Measurements from ENCODE around the gene KIF6. TPM values are rescaled to one million over a fixed set of nuclear protein-coding genes. Genes with fewer than 3 reads are reported as not detected.

The KIF6 gene
- total RNA-seq, 2 experiments from 2014 or later: not detected

DNA sequence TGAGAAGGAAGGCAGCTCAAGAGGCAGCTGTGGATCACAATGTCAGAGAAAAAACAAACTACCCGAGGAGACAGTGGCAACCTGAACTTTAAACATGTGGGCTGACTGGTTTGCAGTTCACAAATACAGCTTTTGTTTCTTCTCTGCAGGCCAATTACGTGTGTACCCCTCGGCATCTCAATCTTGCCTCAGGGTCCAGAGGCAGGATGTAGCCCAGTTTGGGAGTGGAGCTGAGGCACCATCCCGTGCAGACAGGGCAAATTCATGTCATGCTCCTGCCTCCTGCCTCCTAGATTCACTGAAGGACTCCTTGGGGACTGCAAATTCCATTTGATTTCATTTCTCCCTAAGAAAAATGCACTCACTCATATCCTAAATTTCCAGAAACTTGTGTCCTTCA is 308.5 kb downstream of the KIF6 start:
- no peaks in the 10 kb centered on the region for H3K36me3 Mint-ChIP-seq (ENCODE audit: low read depth)

DNA sequence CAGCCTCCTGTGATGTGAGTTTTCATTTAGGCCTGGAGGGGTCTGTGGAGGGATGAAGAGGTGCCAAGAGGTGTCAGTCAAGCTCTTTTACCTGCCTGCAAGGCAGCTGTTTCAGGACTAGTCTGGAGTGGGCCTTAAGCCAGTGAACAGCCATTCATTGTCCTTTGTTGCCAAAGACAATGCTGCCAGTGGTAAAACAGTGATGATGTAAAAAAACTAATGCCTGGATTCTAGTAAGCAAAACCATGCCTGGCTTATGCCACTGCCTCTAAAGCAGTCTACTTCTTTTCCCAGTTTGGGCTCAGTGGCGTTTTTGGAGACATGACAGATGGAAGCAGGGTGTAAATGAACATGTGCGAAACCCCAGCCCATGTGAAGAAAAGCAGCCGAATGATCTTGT is 309.2 kb downstream of the KIF6 start:
- H3K9me3 Mint-ChIP-seq: no peaks in the 10 kb centered on the region
- no peak overlapping the region for H3K27ac Mint-ChIP-seq
- TF ChIP-seq, protein P1, sequence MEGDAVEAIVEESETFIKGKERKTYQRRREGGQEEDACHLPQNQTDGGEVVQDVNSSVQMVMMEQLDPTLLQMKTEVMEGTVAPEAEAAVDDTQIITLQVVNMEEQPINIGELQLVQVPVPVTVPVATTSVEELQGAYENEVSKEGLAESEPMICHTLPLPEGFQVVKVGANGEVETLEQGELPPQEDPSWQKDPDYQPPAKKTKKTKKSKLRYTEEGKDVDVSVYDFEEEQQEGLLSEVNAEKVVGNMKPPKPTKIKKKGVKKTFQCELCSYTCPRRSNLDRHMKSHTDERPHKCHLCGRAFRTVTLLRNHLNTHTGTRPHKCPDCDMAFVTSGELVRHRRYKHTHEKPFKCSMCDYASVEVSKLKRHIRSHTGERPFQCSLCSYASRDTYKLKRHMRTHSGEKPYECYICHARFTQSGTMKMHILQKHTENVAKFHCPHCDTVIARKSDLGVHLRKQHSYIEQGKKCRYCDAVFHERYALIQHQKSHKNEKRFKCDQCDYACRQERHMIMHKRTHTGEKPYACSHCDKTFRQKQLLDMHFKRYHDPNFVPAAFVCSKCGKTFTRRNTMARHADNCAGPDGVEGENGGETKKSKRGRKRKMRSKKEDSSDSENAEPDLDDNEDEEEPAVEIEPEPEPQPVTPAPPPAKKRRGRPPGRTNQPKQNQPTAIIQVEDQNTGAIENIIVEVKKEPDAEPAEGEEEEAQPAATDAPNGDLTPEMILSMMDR (IDR thresholded peaks at IDR 0.05): no peak
- Histone ChIP-seq H3K4me3 (ENCODE audit: low read length) (no peak overlapping the region), H3K9me3 (ENCODE audit: control insufficient read depth in 1 of 2, insufficient read depth in 1 of 2, low read length in 2 of 2) (no peaks in the 10 kb centered on the region), H3K36me3 (ENCODE audit: insufficient read depth, low read length) (no peaks in the 10 kb centered on the region), H3K27me3 (ENCODE audit: control insufficient read depth in 1 of 2, insufficient read depth in 2 of 2, low read length in 2 of 2) (peaks cover 0 to 4% of the 10 kb centered on the region in 2 experiments), H3K27ac (ENCODE audit: low read depth in 1 of 2, low read length in 2 of 2) (no peak overlapping the region), H3K4me1 (ENCODE audit: insufficient read depth, low read length) (no peaks in the 10 kb centered on the region)
- no peaks in the 10 kb centered on the region for H3K27me3 Mint-ChIP-seq
- ATAC-seq (ENCODE audit: poor library complexity) (no peak), DNase-seq (no peak)
- no peaks in the 10 kb centered on the region for H3K4me1 Mint-ChIP-seq (ENCODE audit: low read depth)
- intact Hi-C loops (cut with DNase I, micrococcal nuclease): loop anchor here in 1 of 2 experiments (10.0 kb wide), 1 partner anchor 699 kb away; no protein-coding TSS in a partner anchor
- H3K4me3 Mint-ChIP-seq: no peak overlapping the region
- no peaks in the 10 kb centered on the region for H3K36me3 Mint-ChIP-seq (ENCODE audit: low read depth)
- ChIA-PET POLR2A (no interaction called here), CTCF (no interaction called here)

More for the DNA sequence above, 308.5 kb downstream of the KIF6 start:
- peaks cover 0 to 4% of the 10 kb centered on the region in 2 experiments for H3K27me3 ChIP-seq (ENCODE audit: control insufficient read depth in 1 of 2, insufficient read depth in 2 of 2, low read length in 2 of 2)
- H3K4me3 ChIP-seq (ENCODE audit: low read length): no peak overlapping the region
- H3K4me3 Mint-ChIP-seq: no peak overlapping the region
- no peaks in the 10 kb centered on the region for H3K9me3 Mint-ChIP-seq
- TF ChIP-seq, protein P1 (IDR thresholded peaks at IDR 0.05): no peak
- no peaks in the 10 kb centered on the region for H3K36me3 ChIP-seq (ENCODE audit: insufficient read depth, low read length)
- H3K27ac Mint-ChIP-seq: no peak overlapping the region
- CTCF ChIA-PET: no interaction called here
- no peaks in the 10 kb centered on the region for H3K9me3 ChIP-seq (ENCODE audit: control insufficient read depth in 1 of 2, insufficient read depth in 1 of 2, low read length in 2 of 2)
- ATAC-seq (ENCODE audit: poor library complexity) (no peak), DNase-seq (no peak)
- H3K27me3 Mint-ChIP-seq: no peaks in the 10 kb centered on the region
- intact Hi-C loops (cut with DNase I, micrococcal nuclease): loop anchor here in 1 of 2 experiments (10.0 kb wide), 1 partner anchor 698 kb away; no protein-coding TSS in a partner anchor
- no peaks in the 10 kb centered on the region for H3K4me1 Mint-ChIP-seq (ENCODE audit: low read depth)
- H3K27ac ChIP-seq (ENCODE audit: low read depth in 1 of 2, low read length in 2 of 2): no peak overlapping the region
- no peaks in the 10 kb centered on the region for H3K4me1 ChIP-seq (ENCODE audit: insufficient read depth, low read length)
- POLR2A ChIA-PET: no interaction called here

DNA sequence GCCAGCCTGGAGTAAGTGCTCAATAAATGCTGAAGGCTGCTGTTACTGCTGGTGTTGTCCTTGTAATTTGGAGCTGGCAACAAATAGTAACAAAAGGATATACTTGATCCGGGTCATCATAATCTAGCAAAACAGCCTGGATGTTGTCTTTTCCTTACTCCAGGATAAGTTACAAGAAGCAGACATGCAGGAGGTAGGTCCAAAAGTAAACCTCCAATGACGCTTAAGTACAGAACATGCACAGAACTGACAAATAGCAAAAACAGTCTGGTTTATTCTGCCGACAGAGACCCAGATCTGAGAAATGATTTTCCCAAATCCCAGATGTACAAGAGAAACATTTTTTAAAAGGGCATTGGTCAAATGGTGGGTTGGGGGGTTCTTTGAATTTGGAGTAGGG is 309.7 kb downstream of the KIF6 start:
- DNase-seq (no peak), ATAC-seq (ENCODE audit: poor library complexity) (no peak)
- Mint-ChIP-seq H3K9me3 (no peaks in the 10 kb centered on the region), H3K27me3 (no peaks in the 10 kb centered on the region), H3K36me3 (ENCODE audit: low read depth) (no peaks in the 10 kb centered on the region), H3K4me3 (no peak overlapping the region), H3K4me1 (ENCODE audit: low read depth) (no peaks in the 10 kb centered on the region), H3K27ac (no peak overlapping the region)
- TF ChIP-seq, protein P1 (IDR thresholded peaks at IDR 0.05): no peak
- intact Hi-C loops (cut with DNase I, micrococcal nuclease): loop anchor here in 1 of 2 experiments (10.0 kb wide), 1 partner anchor 699 kb away; no protein-coding TSS in a partner anchor
- no peaks in the 10 kb centered on the region for H3K4me1 ChIP-seq (ENCODE audit: insufficient read depth, low read length)
- H3K27me3 ChIP-seq (ENCODE audit: control insufficient read depth in 1 of 2, insufficient read depth in 2 of 2, low read length in 2 of 2): peaks cover 0 to 4% of the 10 kb centered on the region in 2 experiments
- H3K36me3 ChIP-seq (ENCODE audit: insufficient read depth, low read length): no peaks in the 10 kb centered on the region
- H3K4me3 ChIP-seq (ENCODE audit: low read length): no peak overlapping the region
- no peaks in the 10 kb centered on the region for H3K9me3 ChIP-seq (ENCODE audit: control insufficient read depth in 1 of 2, insufficient read depth in 1 of 2, low read length in 2 of 2)
- CTCF ChIA-PET: no interaction called here
- POLR2A ChIA-PET: no interaction called here
- H3K27ac ChIP-seq (ENCODE audit: low read depth in 1 of 2, low read length in 2 of 2): no peak overlapping the region
